Fibroblast of lung (primary cell): ENCODE measurements around the gene TRIM68.

Source experiments
- EZH2 ChIP-seq: IDR thresholded peaks from 2 replicates; pipeline ENCODE4 v1.5.1; 2012; ENCODE audit warnings: low read length, control low read depth, mild to moderate bottlenecking; ENCODE audit errors: missing control alignments
- TF ChIP-seq, protein P1 (sequence below), 2 donors: IDR thresholded peaks in 1 of 2; conservative IDR thresholded peaks in 1 of 2; 1 replicate in 1 of 2; 2 replicates in 1 of 2; pipeline ENCODE4 v1.5.1; 2011 to 2012; ENCODE audit warnings: low read length in 2 of 2, control low read depth in 1 of 2, inconsistent platforms in 1 of 2, low read depth in 1 of 2, mild to moderate bottlenecking in 1 of 2

DNA sequence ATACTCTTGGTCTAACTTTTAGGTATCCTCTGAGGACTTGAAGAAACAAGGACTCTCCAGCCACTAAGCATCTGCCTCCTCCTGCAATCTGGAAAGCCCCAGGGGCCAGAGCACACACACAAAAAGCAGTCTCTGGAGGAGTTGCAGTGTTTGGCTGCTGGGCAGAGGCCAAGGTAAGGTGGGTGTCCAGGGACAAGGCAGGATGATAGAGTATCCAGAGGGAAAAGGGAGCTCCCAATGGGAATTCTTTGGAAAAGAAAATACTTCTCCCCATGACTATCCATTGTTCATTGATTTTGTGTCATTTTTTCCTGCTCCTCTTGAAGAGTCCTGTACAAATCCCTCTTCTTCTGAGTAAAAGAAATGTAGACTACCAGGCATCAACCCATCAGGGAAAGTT, 26.6 kb downstream of the TRIM68 start, which contains the start of gene OR52I2:
- TF ChIP-seq, protein P1, sequence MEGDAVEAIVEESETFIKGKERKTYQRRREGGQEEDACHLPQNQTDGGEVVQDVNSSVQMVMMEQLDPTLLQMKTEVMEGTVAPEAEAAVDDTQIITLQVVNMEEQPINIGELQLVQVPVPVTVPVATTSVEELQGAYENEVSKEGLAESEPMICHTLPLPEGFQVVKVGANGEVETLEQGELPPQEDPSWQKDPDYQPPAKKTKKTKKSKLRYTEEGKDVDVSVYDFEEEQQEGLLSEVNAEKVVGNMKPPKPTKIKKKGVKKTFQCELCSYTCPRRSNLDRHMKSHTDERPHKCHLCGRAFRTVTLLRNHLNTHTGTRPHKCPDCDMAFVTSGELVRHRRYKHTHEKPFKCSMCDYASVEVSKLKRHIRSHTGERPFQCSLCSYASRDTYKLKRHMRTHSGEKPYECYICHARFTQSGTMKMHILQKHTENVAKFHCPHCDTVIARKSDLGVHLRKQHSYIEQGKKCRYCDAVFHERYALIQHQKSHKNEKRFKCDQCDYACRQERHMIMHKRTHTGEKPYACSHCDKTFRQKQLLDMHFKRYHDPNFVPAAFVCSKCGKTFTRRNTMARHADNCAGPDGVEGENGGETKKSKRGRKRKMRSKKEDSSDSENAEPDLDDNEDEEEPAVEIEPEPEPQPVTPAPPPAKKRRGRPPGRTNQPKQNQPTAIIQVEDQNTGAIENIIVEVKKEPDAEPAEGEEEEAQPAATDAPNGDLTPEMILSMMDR (conservative IDR thresholded peaks at IDR 0.05 in 1 of 2, IDR thresholded peaks at IDR 0.05 in 1 of 2; ENCODE audit: low read depth in 1 of 2, low read length in 2 of 2), result no peak
- no peak for TF ChIP-seq EZH2
